Measurements from ENCODE around the gene EFCAB6.

The EFCAB6 gene

GRCh38 chr22:43744700-43745410 is 67.2 kb downstream of the EFCAB6 start:
- in situ Hi-C loops (cut with HindIII; ENCODE audit: low pct_unique_long_range_greater_than_20kb, low sequenced_read_pairs) = no loop called here
- no peak for TF ChIP-seq JUND (IDR thresholded peaks at IDR 0.05; ENCODE audit: low read depth)
- no peak for DNase-seq (ENCODE audit: low read depth in 1 of 2, low spot score in 1 of 2)

DNA sequence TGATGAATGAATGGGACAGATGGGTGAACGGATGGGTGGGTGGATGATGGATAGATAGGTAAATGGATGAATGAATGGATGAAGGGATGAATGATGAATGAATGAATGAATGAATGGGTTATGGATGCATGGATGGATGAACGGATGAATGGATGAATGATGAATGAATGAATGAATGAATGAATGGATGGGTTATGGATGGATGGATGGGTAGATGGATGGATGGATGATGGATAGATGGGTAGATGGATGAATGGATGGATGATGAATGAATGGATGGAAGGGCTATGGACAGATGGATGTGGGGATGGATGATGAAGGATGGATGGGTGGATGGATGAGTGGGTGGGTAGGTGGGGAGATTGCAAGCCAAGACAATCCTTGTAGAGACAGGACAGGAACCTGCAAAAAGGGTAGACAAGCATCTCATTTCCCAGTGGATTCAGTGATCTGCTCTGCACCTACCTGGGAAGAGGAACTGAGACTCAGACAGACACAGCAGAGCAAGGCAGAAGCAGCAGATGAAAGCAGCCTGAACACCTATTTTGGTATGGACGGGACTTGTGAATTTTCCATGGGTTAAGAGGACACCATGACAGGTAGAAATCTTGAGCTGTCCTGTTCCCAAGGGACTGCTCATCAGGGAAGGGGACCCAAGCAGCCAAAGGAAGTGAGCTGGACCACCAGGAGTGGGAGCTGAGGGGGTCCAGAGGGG is 68.0 kb downstream of the EFCAB6 start:
- in situ Hi-C loops (cut with HindIII; ENCODE audit: low pct_unique_long_range_greater_than_20kb, low sequenced_read_pairs) = no loop called here
- TF ChIP-seq JUND (IDR thresholded peaks at IDR 0.05; ENCODE audit: low read depth) = no peak
- no peak for DNase-seq (ENCODE audit: low read depth in 1 of 2, low spot score in 1 of 2)

DNA sequence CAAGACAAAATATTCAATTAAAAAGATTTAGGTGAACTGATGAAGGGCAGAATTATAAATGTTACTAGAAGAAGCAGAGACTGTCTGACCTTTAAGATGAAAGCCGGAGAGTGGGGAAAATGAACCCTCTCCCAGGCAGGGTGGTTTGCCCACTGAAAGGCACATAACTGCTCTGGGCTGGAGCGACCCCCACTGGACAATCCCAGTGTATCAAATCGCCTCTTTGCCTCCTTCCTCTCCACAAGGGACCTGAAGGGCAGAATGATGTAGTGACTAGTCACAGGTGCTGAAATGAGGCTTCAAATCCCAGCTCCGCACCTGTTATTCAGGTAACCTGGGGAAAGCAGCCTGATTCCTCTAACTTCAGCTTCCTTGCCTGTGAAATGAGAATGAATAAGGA is 69.0 kb downstream of the EFCAB6 start:
- no peak for DNase-seq (ENCODE audit: low read depth in 1 of 2, low spot score in 1 of 2)
- no peak for TF ChIP-seq JUND (IDR thresholded peaks at IDR 0.05; ENCODE audit: low read depth)
- in situ Hi-C loops (cut with HindIII; ENCODE audit: low pct_unique_long_range_greater_than_20kb, low sequenced_read_pairs) = no loop called here

GRCh38 chr22:43742154-43742950 is 69.8 kb downstream of the EFCAB6 start:
- no peak for DNase-seq (ENCODE audit: low read depth in 1 of 2, low spot score in 1 of 2)
- TF ChIP-seq JUND (IDR thresholded peaks at IDR 0.05; ENCODE audit: low read depth) = no peak
- in situ Hi-C loops (cut with HindIII; ENCODE audit: low pct_unique_long_range_greater_than_20kb, low sequenced_read_pairs) = no loop called here

DNA sequence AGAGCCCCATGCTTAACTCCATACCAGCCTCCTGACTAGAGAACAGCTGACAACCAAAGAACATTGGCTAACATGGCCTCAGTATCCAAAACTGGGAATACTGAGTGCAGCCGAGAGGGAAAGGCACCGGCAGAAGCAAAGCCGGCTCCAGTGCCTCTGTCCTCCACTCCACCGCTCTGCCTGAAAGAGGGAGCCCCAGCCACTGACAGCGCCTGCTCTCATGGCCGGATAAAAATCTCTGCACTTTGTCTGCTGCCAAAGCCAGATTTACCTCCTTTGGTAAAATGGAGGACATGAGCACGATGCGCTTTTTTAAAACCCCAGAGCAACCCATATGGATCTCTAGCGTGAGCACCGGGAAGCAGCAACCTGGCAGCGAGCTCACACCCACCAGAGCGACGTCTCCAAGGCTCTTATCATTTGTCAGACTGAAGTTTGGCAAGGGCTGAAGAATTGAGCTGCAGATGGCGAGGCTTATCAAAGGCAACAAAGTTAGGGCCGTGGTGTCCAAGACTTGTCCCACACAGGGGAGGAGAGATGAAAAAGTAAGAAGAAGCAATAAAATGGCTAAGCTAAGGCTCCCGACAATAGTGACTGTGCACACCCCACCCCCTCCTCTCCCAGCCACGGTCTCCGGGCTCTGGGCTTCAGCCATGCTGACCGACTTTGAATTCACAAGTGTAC is 71.4 kb downstream of the EFCAB6 start:
- in situ Hi-C loops (cut with HindIII; ENCODE audit: low pct_unique_long_range_greater_than_20kb, low sequenced_read_pairs) = no loop called here

GRCh38 chr22:43739851-43740379 is 72.2 kb downstream of the EFCAB6 start:
- in situ Hi-C loops (cut with HindIII; ENCODE audit: low pct_unique_long_range_greater_than_20kb, low sequenced_read_pairs) = no loop called here
- no peak for DNase-seq (ENCODE audit: low read depth in 1 of 2, low spot score in 1 of 2)
- TF ChIP-seq JUND (IDR thresholded peaks at IDR 0.05; ENCODE audit: low read depth) = no peak

More for the DNA sequence above, 71.4 kb downstream of the EFCAB6 start:
- no peak for DNase-seq (ENCODE audit: low read depth in 1 of 2, low spot score in 1 of 2)
- no peak for TF ChIP-seq JUND (IDR thresholded peaks at IDR 0.05; ENCODE audit: low read depth)

GRCh38 chr22:43737150-43737828 is 74.8 kb downstream of the EFCAB6 start:
- DNase-seq (ENCODE audit: low read depth in 1 of 2, low spot score in 1 of 2) = no peak
- TF ChIP-seq JUND (IDR thresholded peaks at IDR 0.05; ENCODE audit: low read depth) = no peak
- in situ Hi-C loops (cut with HindIII; ENCODE audit: low pct_unique_long_range_greater_than_20kb, low sequenced_read_pairs) = no loop called here

DNA sequence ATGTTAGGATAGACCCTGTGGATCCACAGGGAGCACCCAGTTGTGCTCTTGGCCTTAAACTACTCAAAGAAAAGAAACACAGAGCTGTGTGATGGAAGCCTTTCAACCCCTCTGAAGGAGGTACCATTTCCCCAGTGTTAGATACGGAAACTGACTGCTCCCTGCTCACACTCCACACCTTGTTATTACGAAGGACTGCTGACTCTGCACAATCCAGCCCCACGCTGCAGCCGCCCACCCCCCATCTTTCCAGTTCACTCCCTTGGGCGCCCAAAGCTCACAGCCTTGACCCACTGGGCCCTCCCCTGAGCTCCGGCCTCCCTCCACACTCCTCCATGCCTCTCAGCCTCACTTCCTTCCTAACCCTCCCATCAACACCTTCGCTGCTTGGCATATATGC is 75.5 kb downstream of the EFCAB6 start:
- no peak for DNase-seq (ENCODE audit: low read depth in 1 of 2, low spot score in 1 of 2)
- in situ Hi-C loops (cut with HindIII; ENCODE audit: low pct_unique_long_range_greater_than_20kb, low sequenced_read_pairs) = no loop called here
- TF ChIP-seq JUND (IDR thresholded peaks at IDR 0.05; ENCODE audit: low read depth) = no peak

- TF ChIP-seq JUND (IDR thresholded peaks at IDR 0.05; ENCODE audit: low read depth) = no peak
- DNase-seq (ENCODE audit: low read depth in 1 of 2, low spot score in 1 of 2) = no peak
- in situ Hi-C loops (cut with HindIII; ENCODE audit: low pct_unique_long_range_greater_than_20kb, low sequenced_read_pairs) = no loop called here
These were observed 77.5 kb downstream of the EFCAB6 start for GRCh38 chr22:43734370-43735150.

GRCh38 chr22:43733138-43733537 is 79.0 kb downstream of the EFCAB6 start:
- in situ Hi-C loops (cut with HindIII; ENCODE audit: low pct_unique_long_range_greater_than_20kb, low sequenced_read_pairs) = no loop called here
- no peak for DNase-seq (ENCODE audit: low read depth in 1 of 2, low spot score in 1 of 2)
- TF ChIP-seq JUND (IDR thresholded peaks at IDR 0.05; ENCODE audit: low read depth) = no peak

- in situ Hi-C loops (cut with HindIII; ENCODE audit: low pct_unique_long_range_greater_than_20kb, low sequenced_read_pairs) = no loop called here
These were observed 80.1 kb downstream of the EFCAB6 start for GRCh38 chr22:43731988-43732387.

More at GRCh38 chr22:43731988-43732387, 80.1 kb downstream of the EFCAB6 start:
- DNase-seq (ENCODE audit: low read depth in 1 of 2, low spot score in 1 of 2) = no peak
- no peak for TF ChIP-seq JUND (IDR thresholded peaks at IDR 0.05; ENCODE audit: low read depth)

All from T47D (cell line).